HepG2 (cell line): ENCODE data around the gene UPK1A. TPM values are rescaled to one million over a fixed set of nuclear protein-coding genes. Genes with fewer than 3 reads are reported as not detected.

Experiments used
- CC2D1A ChIP-seq: sonication (generic); formaldehyde crosslinking; IDR thresholded peaks from 2 replicates; pipeline ENCODE4 v1.8.1; 2023; ENCODE audit warnings: mild to moderate bottlenecking, missing genetic modification reagents
- CCAR2 ChIP-seq: fragments of 200-400 bp; formaldehyde crosslinking; optimal IDR thresholded peaks from 2 replicates; pipeline ENCODE3; 2018; ENCODE audit warnings: low read depth, mild to moderate bottlenecking, low read length, moderate library complexity
- CCDC6 ChIP-seq: sonication (generic); formaldehyde crosslinking; IDR thresholded peaks from 2 replicates; pipeline ENCODE4 v1.8.1; 2022; ENCODE audit warnings: mild to moderate bottlenecking, missing genetic modification reagents, moderate library complexity
- EP300 ChIP-seq, 3 experiments: sonication (generic) in 1 of 3; formaldehyde crosslinking in 1 of 3; IDR thresholded peaks; 2 replicates each; pipeline versions ENCODE4 v1.5.1 to v1.6.1; 2011 to 2020; ENCODE audit warnings: low read depth in 2 of 3, low read length in 2 of 3, borderline replicate concordance in 1 of 3, improper control_type of control experiment in 1 of 3, mild to moderate bottlenecking in 1 of 3, missing genetic modification reagents in 1 of 3, moderate library complexity in 1 of 3
- FOSL1 ChIP-seq: sonication (generic); formaldehyde crosslinking; IDR thresholded peaks from 2 replicates; pipeline ENCODE4 v1.9.0; 2021; ENCODE audit warnings: missing genetic modification reagents, borderline replicate concordance
- GFI1 ChIP-seq: sonication (generic); formaldehyde crosslinking; IDR thresholded peaks from 2 replicates; pipeline ENCODE4 v1.5.0; 2020; ENCODE audit warnings: missing genetic modification reagents, mild to moderate bottlenecking, borderline replicate concordance
- HMG20A ChIP-seq: IDR thresholded peaks from 2 replicates; pipeline ENCODE4 v1.6.1; 2016; ENCODE audit warnings: borderline replicate concordance
- HNF4G ChIP-seq, 2 experiments: sonication (generic) in 1 of 2; formaldehyde crosslinking in 1 of 2; IDR thresholded peaks; 2 replicates each; pipeline versions ENCODE4 v1.4.0 to v1.6.1; 2011 to 2020; ENCODE audit warnings: borderline replicate concordance in 2 of 2, low read depth in 2 of 2, mild to moderate bottlenecking in 2 of 2, low read length in 1 of 2, missing genetic modification reagents in 1 of 2, moderate library complexity in 1 of 2
- KAT8 ChIP-seq: IDR thresholded peaks from 2 replicates; pipeline ENCODE4 v1.6.1; 2016; ENCODE audit warnings: missing genetic modification reagents, missing compliant biosample characterization
- KLF13 ChIP-seq: sonication (generic); formaldehyde crosslinking; IDR thresholded peaks from 2 replicates; pipeline ENCODE4 v1.4.0; 2020; ENCODE audit warnings: mild to moderate bottlenecking, missing genetic modification reagents
- MXD4 ChIP-seq: IDR thresholded peaks from 2 replicates; pipeline ENCODE4 v1.6.1; 2016; ENCODE audit warnings: mild to moderate bottlenecking, missing biosample characterization, missing genetic modification reagents
- NRL ChIP-seq: sonication (generic); formaldehyde crosslinking; IDR thresholded peaks from 2 replicates; pipeline ENCODE4 v1.5.0; 2020; ENCODE audit warnings: missing genetic modification reagents, mild to moderate bottlenecking, moderate library complexity, borderline replicate concordance
- RARA ChIP-seq: IDR thresholded peaks from 2 replicates; pipeline ENCODE4 v1.6.1; 2016; ENCODE audit warnings: missing genetic modification reagents, missing compliant biosample characterization
- RELA ChIP-seq: sonication (generic); formaldehyde crosslinking; IDR thresholded peaks from 2 replicates; pipeline ENCODE4 v1.4.0; 2020; ENCODE audit warnings: missing genetic modification reagents
- ZBTB7B ChIP-seq: sonication (generic); formaldehyde crosslinking; IDR thresholded peaks from 2 replicates; pipeline ENCODE4 v1.4.0; 2020; ENCODE audit warnings: missing genetic modification reagents
- ZFP90 ChIP-seq: sonication (generic); formaldehyde crosslinking; IDR thresholded peaks from 2 replicates; pipeline ENCODE4 v1.8.0; 2022; ENCODE audit warnings: missing genetic modification reagents, mild to moderate bottlenecking, inconsistent platforms, borderline replicate concordance
- ZNF160 ChIP-seq: sonication (generic); formaldehyde crosslinking; IDR thresholded peaks from 2 replicates; pipeline ENCODE4 v1.8.0; 2022; ENCODE audit warnings: mild to moderate bottlenecking, inconsistent platforms, missing genetic modification reagents
- ZNF205 ChIP-seq: IDR thresholded peaks from 2 replicates; pipeline ENCODE4 v1.6.1; 2018; ENCODE audit warnings: missing biosample characterization, missing genetic modification reagents
- ZNF253 ChIP-seq: sonication (generic); formaldehyde crosslinking; IDR thresholded peaks from 2 replicates; pipeline ENCODE4 v1.8.0; 2022; ENCODE audit warnings: mild to moderate bottlenecking, missing genetic modification reagents, borderline replicate concordance
- ZNF264 ChIP-seq: sonication (generic); formaldehyde crosslinking; IDR thresholded peaks from 2 replicates; pipeline ENCODE4 v1.4.0; 2020; ENCODE audit warnings: missing genetic modification reagents
- ZNF777 ChIP-seq: sonication (generic); formaldehyde crosslinking; IDR thresholded peaks from 2 replicates; pipeline ENCODE4 v1.4.0; 2020; ENCODE audit warnings: missing genetic modification reagents
- ZSCAN20 ChIP-seq: sonication (generic); formaldehyde crosslinking; IDR thresholded peaks from 2 replicates; pipeline ENCODE4 v1.4.0; 2020; ENCODE audit warnings: missing genetic modification reagents, mild to moderate bottlenecking, borderline replicate concordance
- polyA plus RNA-seq, 8 experiments: library from polyadenylated mRNA; depleted of rRNA in 3 of 8; stranded (reverse) in 7 of 8; unstranded in 1 of 8; fragments of >200 nt; fragmentation: Illumina TruSeq in 4 of 8; extraction: Trizol in 4 of 8; gene quantifications; 2 replicates each; pipeline versions ENCODE4 v1.2.1 to v1.2.3, GENCODE V29; 2011 to 2016; ENCODE audit warnings: low read depth in 4 of 8, missing spikeins in 1 of 8, mixed read lengths in 1 of 8; ENCODE audit not compliant: insufficient read depth in 1 of 8
- total RNA-seq, 5 experiments: library from RNA; depleted of rRNA; stranded (reverse); fragments of >200 nt; fragmentation: Illumina TruSeq; extraction: Trizol; gene quantifications; 2 replicates each; pipeline ENCODE4 v1.2.3, GENCODE V29; 2016; ENCODE audit warnings: low read depth in 1 of 5
- TF ChIP-seq, protein P1 (sequence below): sonication (generic); formaldehyde crosslinking; conservative IDR thresholded peaks from 2 replicates; pipeline ENCODE4 v1.4.0; 2020; ENCODE audit warnings: missing genetic modification reagents
- TF ChIP-seq, protein P2 (sequence below): sonication (generic); formaldehyde crosslinking; IDR thresholded peaks from 2 replicates; pipeline ENCODE4 v1.4.0; 2020; ENCODE audit warnings: missing genetic modification reagents, borderline replicate concordance

Gene UPK1A
- total and polyA plus RNA-seq, 2 of the 13 experiments (the other 11 are each of a cell fraction or from before 2014, with no cell fraction given): 2.9 TPM; not detected in 1

- TF ChIP-seq ZFP90 (CRISPR knock-in tag): no peak; the same call in 1 of the 2 replicates
- TF ChIP-seq KAT8 (CRISPR knock-in tag): peak; percentile 66
- peak; percentile 40 for TF ChIP-seq CCDC6 (CRISPR knock-in tag)
- TF ChIP-seq, protein P1, sequence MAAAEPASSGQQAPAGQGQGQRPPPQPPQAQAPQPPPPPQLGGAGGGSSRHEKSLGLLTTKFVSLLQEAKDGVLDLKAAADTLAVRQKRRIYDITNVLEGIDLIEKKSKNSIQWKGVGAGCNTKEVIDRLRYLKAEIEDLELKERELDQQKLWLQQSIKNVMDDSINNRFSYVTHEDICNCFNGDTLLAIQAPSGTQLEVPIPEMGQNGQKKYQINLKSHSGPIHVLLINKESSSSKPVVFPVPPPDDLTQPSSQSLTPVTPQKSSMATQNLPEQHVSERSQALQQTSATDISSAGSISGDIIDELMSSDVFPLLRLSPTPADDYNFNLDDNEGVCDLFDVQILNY: peak; percentile 87
- no peak for TF ChIP-seq HMG20A (CRISPR knock-in tag)
- TF ChIP-seq, protein P2, sequence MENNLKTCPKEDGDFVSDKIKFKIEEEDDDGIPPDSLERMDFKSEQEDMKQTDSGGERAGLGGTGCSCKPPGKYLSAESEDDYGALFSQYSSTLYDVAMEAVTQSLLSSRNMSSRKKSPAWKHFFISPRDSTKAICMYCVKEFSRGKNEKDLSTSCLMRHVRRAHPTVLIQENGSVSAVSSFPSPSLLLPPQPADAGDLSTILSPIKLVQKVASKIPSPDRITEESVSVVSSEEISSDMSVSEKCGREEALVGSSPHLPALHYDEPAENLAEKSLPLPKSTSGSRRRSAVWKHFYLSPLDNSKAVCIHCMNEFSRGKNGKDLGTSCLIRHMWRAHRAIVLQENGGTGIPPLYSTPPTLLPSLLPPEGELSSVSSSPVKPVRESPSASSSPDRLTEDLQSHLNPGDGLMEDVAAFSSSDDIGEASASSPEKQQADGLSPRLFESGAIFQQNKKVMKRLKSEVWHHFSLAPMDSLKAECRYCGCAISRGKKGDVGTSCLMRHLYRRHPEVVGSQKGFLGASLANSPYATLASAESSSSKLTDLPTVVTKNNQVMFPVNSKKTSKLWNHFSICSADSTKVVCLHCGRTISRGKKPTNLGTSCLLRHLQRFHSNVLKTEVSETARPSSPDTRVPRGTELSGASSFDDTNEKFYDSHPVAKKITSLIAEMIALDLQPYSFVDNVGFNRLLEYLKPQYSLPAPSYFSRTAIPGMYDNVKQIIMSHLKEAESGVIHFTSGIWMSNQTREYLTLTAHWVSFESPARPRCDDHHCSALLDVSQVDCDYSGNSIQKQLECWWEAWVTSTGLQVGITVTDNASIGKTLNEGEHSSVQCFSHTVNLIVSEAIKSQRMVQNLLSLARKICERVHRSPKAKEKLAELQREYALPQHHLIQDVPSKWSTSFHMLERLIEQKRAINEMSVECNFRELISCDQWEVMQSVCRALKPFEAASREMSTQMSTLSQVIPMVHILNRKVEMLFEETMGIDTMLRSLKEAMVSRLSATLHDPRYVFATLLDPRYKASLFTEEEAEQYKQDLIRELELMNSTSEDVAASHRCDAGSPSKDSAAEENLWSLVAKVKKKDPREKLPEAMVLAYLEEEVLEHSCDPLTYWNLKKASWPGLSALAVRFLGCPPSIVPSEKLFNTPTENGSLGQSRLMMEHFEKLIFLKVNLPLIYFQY (CRISPR knock-in tag): peak; percentile 83
- peak in 1 of 2 experiments; percentile 26; a peak in 1 of 4 replicates for TF ChIP-seq EP300 (IDR thresholded peaks at IDR 0.05; ENCODE audit: low read depth in 2 of 2, low read length in 2 of 2)
- TF ChIP-seq EP300 (CRISPR knock-in tag; IDR thresholded peaks at IDR 0.05; ENCODE audit: borderline replicate concordance): peak; percentile 49
- TF ChIP-seq ZNF777 (CRISPR knock-in tag): peak; percentile 98
- 0 out of 2 replicates have a peak, but pooled peaks have one; percentile 42 for TF ChIP-seq ZNF205 (CRISPR knock-in tag)
- no peak for TF ChIP-seq CCAR2
- no peak for TF ChIP-seq KLF13 (CRISPR knock-in tag)
- TF ChIP-seq ZNF264 (CRISPR knock-in tag): no peak
- no peak for TF ChIP-seq FOSL1 (CRISPR knock-in tag)
- TF ChIP-seq RELA: peak; percentile 69; the same call in 1 of the 2 replicates
- TF ChIP-seq RARA: peak; percentile 29; the same call in 1 of the 2 replicates
- TF ChIP-seq MXD4 (CRISPR knock-in tag): peak; percentile 90
- peak; percentile 50; the same call in 1 of the 2 replicates for TF ChIP-seq ZNF253 (CRISPR knock-in tag)
- TF ChIP-seq HNF4G (IDR thresholded peaks at IDR 0.05; ENCODE audit: borderline replicate concordance, low read depth, low read length): no peak; the same call in 1 of the 2 replicates
- no peak for TF ChIP-seq HNF4G (CRISPR knock-in tag; IDR thresholded peaks at IDR 0.05; ENCODE audit: borderline replicate concordance, low read depth)
- TF ChIP-seq CC2D1A (CRISPR knock-in tag): 0 out of 2 replicates have a peak, but pooled peaks have one; percentile 14
- TF ChIP-seq ZSCAN20 (CRISPR knock-in tag): peak; percentile 87; the same call in 1 of the 2 replicates
- TF ChIP-seq NRL (CRISPR knock-in tag): peak; percentile 42
- peak; percentile 67; the same call in 1 of the 2 replicates for TF ChIP-seq ZBTB7B (CRISPR knock-in tag)
- peak; percentile 73 for TF ChIP-seq ZNF160 (CRISPR knock-in tag)
- no peak for TF ChIP-seq GFI1 (CRISPR knock-in tag)
Observed at GRCh38 chr19:35643255-35644205, 22.8 kb upstream of the UPK1A start (continued).
